Central memory CD8-positive, alpha-beta T cell (primary cell): ENCODE results near the gene GALNTL6.
"Not testable (repeated sequence)": the region's sequence is repeated elsewhere in the genome, so short reads cannot be mapped to it uniquely, and the experiment has no call there.

Experiments used
- ATAC-seq: fragments of 150-1000 bp; cut with Tn5 transposase; replicated peaks from 2 replicates; pipeline ENCODE4 v1.10.0; 2022; ENCODE audit warnings: mild to moderate bottlenecking, moderate FRiP score, moderate number of reproducible peaks; ENCODE audit not compliant: poor library complexity, severe bottlenecking; ENCODE audit errors: extremely low read depth
- DNase-seq, 2 donors: peaks; one replicate each; pipeline ENCODE4 v3.0.0; 2021; ENCODE audit warnings: low spot score in 2 of 2
- H3K27ac Mint-ChIP-seq: one replicate; pipeline ENCODE4 v1.8.0; 2022; ENCODE audit warnings: low read depth, mild to moderate bottlenecking, moderate library complexity, mixed read lengths
- H3K27me3 Mint-ChIP-seq: one replicate; pipeline ENCODE4 v1.8.0; 2022; ENCODE audit warnings: mixed read lengths
- H3K36me3 Mint-ChIP-seq: one replicate; pipeline ENCODE4 v1.8.0; 2022; ENCODE audit warnings: mild to moderate bottlenecking, moderate library complexity, mixed read lengths; ENCODE audit not compliant: insufficient read depth
- H3K4me1 Mint-ChIP-seq: one replicate; pipeline ENCODE4 v1.8.0; 2022; ENCODE audit warnings: mixed read lengths
- H3K4me3 Mint-ChIP-seq: one replicate; pipeline ENCODE4 v1.8.0; 2022; ENCODE audit warnings: mild to moderate bottlenecking, moderate library complexity, mixed read lengths
- H3K9me3 Mint-ChIP-seq: one replicate; pipeline ENCODE4 v1.8.0; 2022; ENCODE audit warnings: mixed read lengths

Gene GALNTL6

DNA sequence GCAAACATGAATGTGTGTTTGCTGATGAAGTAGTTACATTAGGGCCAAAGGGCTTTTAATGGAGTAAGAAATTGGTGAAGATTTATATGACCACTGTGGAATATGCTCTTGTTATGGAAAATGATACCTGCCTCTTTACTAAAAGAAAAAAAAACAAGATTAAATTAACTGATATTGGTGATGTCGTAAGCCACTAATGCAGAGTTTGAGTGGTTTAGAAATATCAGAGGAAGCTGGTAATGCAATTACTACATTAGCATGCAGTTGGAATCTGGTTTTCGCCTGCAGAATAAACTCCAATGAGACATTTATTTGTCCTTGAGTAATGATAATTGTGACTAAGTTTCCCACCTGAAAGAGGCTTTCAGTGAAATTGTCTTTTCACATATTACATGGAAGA, 597.9 kb downstream of the GALNTL6 start:
- Mint-ChIP-seq H3K4me3 (no peak overlapping the region), H3K27ac (no peak overlapping the region), H3K4me1 (no peaks in the 10 kb centered on the region), H3K36me3 (no peaks in the 10 kb centered on the region), H3K9me3 (peaks cover 5% of the 10 kb centered on the region), H3K27me3 (no peaks in the 10 kb centered on the region)
- DNase-seq (no peak), ATAC-seq (no peak)

DNA sequence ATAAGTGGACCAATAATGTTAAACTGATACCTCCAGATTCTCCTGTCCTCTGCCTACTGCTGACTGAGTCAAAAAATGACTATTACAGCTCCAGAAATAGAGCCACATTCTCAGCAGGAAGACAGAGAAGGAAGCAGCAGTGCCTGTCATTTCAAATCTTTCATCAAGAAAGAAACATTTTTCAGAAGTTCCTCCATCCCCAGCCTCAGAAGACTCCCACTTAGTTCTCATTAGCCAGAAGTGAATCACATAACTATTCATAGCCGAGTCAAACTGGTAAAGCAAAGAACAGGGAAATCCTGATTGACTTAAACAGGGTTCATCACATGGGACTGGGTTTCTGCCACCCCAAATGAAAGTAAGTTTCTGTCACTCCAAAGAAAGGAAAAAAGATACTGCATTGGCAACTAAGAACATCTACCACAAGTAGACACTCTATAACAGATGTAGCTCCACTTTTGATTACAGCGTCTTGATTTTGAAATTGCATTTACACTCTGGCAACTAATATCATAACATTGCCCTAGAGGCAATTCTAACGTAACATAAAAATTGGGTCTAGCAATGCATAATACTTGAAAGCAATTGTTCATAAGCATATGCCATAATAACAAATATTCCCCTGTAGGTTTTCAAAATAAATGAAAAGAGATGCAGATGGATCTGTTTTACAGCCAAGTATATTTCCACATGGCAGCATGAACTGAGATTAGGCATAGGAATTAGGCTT, 599.8 kb downstream of the GALNTL6 start:
- no peak overlapping the region for H3K27ac Mint-ChIP-seq
- H3K4me3 Mint-ChIP-seq, result no peak overlapping the region

DNA sequence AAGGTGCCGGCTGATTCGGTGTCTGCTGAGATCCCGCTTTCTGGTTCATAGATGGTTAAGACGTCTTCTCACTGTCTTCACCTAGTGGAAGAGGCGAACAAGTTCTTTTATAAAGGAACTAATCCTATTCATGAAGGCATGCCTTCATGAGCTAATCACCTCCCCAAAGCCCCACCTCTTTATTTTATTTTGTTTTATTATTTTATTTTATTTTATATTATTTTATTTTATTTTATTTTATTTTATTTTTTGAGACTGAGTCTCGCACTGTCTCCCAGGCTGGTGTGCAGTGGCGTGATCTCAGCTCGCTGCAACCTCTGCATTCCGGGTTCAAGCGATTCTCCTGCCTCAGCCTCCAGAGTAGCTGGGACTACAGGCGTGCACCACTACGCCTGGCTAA, 615.8 kb downstream of the GALNTL6 start:
- H3K27me3 Mint-ChIP-seq, ATAC-seq: not testable (repeated sequence)

More for the DNA sequence above, 599.8 kb downstream of the GALNTL6 start:
- no peaks in the 10 kb centered on the region for H3K27me3 Mint-ChIP-seq
- H3K36me3 Mint-ChIP-seq, result no peaks in the 10 kb centered on the region
- H3K4me1 Mint-ChIP-seq, result no peaks in the 10 kb centered on the region
- peaks cover 5% of the 10 kb centered on the region for H3K9me3 Mint-ChIP-seq
- DNase-seq (no peak), ATAC-seq (no peak)

DNA sequence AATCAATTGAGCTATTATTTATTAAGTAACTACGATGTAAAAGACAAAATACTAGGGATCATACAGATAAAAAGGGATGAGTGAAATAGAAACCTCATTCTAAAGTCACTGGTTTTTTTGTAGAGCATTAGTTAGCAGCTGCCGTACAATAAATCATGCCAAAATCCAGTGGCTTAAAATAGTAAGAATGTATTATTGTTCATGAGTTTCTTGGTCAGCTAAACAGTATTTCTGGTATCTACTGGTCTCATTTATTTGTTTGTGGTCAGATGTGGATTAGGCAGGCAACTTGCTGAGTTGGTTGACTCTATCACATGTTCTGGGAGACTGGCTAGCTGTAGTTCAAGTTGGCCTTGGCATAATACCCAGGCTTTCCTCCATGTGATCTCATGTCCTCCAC, 667.3 kb downstream of the GALNTL6 start:
- ATAC-seq (no peak), DNase-seq (no peak)
- no peaks in the 10 kb centered on the region for H3K36me3 Mint-ChIP-seq
- H3K4me1 Mint-ChIP-seq, result no peaks in the 10 kb centered on the region
- H3K27me3 Mint-ChIP-seq, result no peaks in the 10 kb centered on the region
- no peak overlapping the region for H3K4me3 Mint-ChIP-seq
- peaks cover 15% of the 10 kb centered on the region for H3K9me3 Mint-ChIP-seq
- H3K27ac Mint-ChIP-seq, result no peak overlapping the region

More for the DNA sequence above, 615.8 kb downstream of the GALNTL6 start:
- H3K4me3 Mint-ChIP-seq, DNase-seq, H3K27ac Mint-ChIP-seq, H3K4me1 Mint-ChIP-seq, H3K36me3 Mint-ChIP-seq: not testable (repeated sequence)
- H3K9me3 Mint-ChIP-seq, result peaks cover 16% of the 10 kb centered on the region

DNA sequence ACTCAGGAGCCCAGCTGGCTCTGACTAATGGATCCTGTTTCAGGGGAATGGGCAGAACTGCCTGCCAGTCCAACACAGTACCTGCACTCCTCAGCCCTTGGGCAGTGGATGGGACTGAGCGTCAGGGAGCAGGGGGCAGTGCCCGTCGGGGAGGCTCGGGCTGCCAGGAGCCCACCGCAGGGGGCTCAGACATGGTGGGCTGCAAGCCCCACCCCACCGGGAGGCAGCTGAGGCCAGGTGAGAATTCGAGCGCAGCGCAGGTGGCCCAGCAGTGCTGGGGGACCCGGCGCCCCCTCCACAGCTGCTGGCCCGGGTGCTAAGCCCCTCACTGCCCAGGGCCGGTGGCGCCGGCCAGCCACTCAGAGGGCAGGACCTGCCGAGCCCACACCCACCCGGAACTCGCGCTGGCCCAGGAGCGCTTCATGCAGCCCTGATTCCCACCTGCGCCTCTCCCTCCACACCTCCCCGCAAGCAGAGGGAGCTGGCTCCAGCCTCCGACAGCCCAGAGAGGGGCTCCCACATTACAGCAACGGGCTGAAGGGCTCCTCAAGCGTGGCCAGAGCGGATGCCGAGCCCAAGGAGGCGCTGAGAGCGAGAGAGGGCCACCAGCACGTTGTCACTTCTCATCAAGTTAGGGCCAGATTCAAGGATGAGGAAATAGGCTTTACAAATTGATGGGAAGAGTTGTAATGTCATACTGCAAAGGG, 668.8 kb downstream of the GALNTL6 start:
- Mint-ChIP-seq H3K4me1 (no peaks in the 10 kb centered on the region), H3K36me3 (no peaks in the 10 kb centered on the region), H3K9me3 (peaks cover 15% of the 10 kb centered on the region), H3K4me3 (no peak overlapping the region), H3K27me3 (no peaks in the 10 kb centered on the region), H3K27ac (no peak overlapping the region)
- no peak for DNase-seq
- ATAC-seq, result no peak

DNA sequence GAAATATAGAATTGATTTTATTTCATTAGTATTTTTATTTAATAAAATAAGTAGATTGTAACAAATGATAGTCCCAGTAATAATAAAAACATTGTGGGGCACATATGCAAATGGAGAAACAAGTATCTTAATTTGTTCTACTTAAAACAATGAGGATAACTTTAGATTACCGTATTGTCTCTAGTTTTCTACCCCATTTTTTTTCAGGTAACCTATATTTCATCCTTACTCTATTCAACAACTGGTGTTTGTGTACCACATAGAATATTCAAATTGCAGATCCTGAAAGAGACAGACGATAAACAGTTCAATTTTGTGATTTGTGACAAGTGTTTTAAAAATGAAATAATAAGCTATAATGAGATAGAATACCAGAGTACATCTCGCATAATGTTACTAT, 671.8 kb downstream of the GALNTL6 start:
- DNase-seq (no peak), ATAC-seq (no peak)
- Mint-ChIP-seq H3K27ac (no peak overlapping the region), H3K27me3 (no peaks in the 10 kb centered on the region), H3K9me3 (peaks cover 9% of the 10 kb centered on the region), H3K4me1 (no peaks in the 10 kb centered on the region), H3K4me3 (no peak overlapping the region), H3K36me3 (no peaks in the 10 kb centered on the region)

DNA sequence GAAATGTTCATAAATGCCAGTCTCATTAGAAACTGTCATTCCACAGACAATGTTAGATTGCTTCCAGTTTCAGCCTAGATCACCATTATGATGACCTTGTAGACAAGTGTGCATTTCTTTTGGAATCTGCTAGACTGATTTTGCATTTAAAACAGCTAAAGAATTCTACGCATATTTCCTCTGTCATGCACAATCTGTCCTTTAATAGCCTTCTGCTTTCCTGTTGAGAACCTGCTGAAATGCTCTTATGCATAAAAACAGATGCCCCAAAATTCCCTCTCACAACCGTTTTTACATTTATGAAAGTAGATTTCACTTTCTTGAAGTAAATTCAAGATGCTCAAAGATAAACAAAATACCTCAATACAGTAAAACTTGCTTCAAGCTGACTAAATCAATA, 673.3 kb downstream of the GALNTL6 start:
- no peaks in the 10 kb centered on the region for H3K36me3 Mint-ChIP-seq
- H3K9me3 Mint-ChIP-seq, result peaks cover 9% of the 10 kb centered on the region
- DNase-seq, result no peak
- no peaks in the 10 kb centered on the region for H3K27me3 Mint-ChIP-seq
- no peak overlapping the region for H3K4me3 Mint-ChIP-seq
- H3K4me1 Mint-ChIP-seq, result no peaks in the 10 kb centered on the region
- H3K27ac Mint-ChIP-seq, result no peak overlapping the region
- ATAC-seq, result no peak

DNA sequence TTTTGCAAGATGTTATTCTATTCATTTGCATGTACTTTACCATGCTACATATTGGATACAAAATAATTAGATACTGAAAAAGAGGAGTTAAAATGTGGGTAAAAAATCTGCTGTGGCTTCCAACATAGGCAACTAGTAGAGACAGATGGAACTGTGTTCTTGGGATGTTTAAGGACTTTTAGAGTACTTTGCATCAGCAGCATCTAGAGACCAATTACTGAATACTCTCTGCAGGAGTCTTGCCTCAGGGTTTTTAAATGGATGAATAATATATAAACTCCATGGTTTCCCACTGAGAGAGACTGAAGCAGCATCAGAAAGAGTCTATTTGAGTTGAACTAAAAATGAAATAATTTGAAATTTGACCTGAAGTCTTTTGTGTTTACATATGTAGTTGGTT, 676.7 kb downstream of the GALNTL6 start:
- no peak overlapping the region for H3K4me3 Mint-ChIP-seq
- no peak for DNase-seq
- no peak overlapping the region for H3K27ac Mint-ChIP-seq
- no peaks in the 10 kb centered on the region for H3K36me3 Mint-ChIP-seq
- no peaks in the 10 kb centered on the region for H3K9me3 Mint-ChIP-seq
- no peaks in the 10 kb centered on the region for H3K27me3 Mint-ChIP-seq
- H3K4me1 Mint-ChIP-seq, result no peaks in the 10 kb centered on the region
- no peak for ATAC-seq

DNA sequence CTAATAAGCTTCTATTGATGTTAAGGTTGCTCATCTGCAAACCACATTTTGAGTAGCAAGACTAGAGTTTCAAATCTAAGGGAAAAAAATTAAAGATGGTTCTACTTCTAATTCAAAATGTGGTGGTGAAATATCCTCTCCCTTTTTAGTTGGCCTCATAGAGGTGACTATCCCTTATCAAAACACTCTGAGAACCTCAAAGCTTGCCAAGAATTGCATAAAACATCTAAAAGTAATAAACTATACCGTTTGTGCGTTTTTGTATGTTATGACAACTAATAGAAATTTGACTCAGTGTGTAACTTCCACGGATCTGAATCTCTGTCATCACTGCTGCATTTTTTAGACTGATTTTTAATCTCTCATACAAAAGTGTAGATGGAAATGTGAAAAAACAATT, 682.6 kb downstream of the GALNTL6 start:
- no peak overlapping the region for H3K4me3 Mint-ChIP-seq
- no peaks in the 10 kb centered on the region for H3K36me3 Mint-ChIP-seq
- H3K4me1 Mint-ChIP-seq, result no peaks in the 10 kb centered on the region
- no peak overlapping the region for H3K27ac Mint-ChIP-seq
- H3K27me3 Mint-ChIP-seq, result no peaks in the 10 kb centered on the region
- DNase-seq (no peak), ATAC-seq (no peak)
- H3K9me3 Mint-ChIP-seq, result no peaks in the 10 kb centered on the region

DNA sequence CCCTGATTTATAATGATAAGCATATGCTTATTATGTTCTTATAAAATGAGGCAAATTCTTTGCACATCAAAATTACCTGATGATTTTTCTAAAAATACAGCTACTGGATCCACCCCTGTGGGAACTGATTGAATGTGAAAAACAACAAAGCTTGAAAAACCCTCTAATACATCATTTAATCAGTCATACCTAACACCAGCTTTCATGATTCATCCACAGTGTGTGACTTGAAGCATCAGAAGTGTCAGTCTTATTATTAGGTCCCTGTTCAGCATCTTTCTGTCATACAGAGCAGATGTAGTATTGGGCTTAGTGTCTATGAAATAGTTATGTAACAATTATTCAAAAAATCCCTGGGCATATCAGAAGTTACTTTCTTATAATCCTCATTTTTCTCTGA, 684.1 kb downstream of the GALNTL6 start:
- no peak overlapping the region for H3K4me3 Mint-ChIP-seq
- no peak for ATAC-seq
- DNase-seq, result no peak
- H3K4me1 Mint-ChIP-seq, result no peaks in the 10 kb centered on the region
- no peak overlapping the region for H3K27ac Mint-ChIP-seq
- H3K9me3 Mint-ChIP-seq, result no peaks in the 10 kb centered on the region
- H3K36me3 Mint-ChIP-seq, result no peaks in the 10 kb centered on the region
- H3K27me3 Mint-ChIP-seq, result no peaks in the 10 kb centered on the region

DNA sequence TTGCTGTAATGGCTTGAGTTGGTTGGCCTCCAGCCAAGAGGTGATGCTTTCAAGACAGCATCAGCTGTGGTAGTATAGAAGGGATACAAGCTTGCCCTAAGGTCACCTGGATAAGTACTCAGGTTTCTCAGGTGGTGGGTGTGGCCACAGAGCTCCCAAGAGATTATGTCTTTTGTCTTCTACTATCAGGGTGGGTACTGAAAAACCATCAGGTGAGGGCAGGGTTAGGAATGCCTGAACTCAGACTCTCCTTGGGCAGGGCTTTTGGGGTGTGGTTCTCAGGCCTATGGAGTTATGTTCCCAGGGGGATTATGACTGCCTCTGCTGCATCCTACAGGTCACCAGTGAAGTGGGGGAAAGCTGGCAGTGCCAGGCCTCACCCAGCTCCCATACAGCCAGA, 700.8 kb downstream of the GALNTL6 start:
- Mint-ChIP-seq H3K27ac (no peak overlapping the region), H3K4me3 (no peak overlapping the region), H3K27me3 (no peaks in the 10 kb centered on the region), H3K4me1 (no peaks in the 10 kb centered on the region), H3K36me3 (no peaks in the 10 kb centered on the region), H3K9me3 (peaks cover 12% of the 10 kb centered on the region)
- DNase-seq (no peak), ATAC-seq (no peak)

DNA sequence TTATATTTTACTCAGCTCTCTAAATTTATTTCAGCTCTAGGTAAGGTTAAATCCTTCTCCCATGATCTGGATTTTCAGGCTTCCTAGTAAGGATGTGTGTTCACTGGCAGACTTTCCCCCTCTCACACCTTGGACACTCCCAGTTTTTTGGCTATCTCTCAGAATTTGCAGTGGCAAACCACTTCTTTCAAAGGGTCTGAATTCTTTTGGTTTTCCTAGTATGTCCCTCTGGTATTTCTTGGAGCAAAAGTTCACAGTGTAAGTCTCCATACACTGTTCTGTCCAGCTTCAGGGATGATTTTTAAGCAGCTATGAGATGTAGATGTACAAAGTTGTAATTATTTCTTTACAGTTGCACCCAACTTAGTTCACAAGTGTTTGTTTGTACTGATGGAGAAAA, 701.6 kb downstream of the GALNTL6 start:
- Mint-ChIP-seq H3K27me3 (no peaks in the 10 kb centered on the region), H3K9me3 (peaks cover 12% of the 10 kb centered on the region), H3K4me3 (no peak overlapping the region), H3K36me3 (no peaks in the 10 kb centered on the region), H3K27ac (no peak overlapping the region), H3K4me1 (no peaks in the 10 kb centered on the region)
- ATAC-seq, result no peak
- DNase-seq, result no peak

DNA sequence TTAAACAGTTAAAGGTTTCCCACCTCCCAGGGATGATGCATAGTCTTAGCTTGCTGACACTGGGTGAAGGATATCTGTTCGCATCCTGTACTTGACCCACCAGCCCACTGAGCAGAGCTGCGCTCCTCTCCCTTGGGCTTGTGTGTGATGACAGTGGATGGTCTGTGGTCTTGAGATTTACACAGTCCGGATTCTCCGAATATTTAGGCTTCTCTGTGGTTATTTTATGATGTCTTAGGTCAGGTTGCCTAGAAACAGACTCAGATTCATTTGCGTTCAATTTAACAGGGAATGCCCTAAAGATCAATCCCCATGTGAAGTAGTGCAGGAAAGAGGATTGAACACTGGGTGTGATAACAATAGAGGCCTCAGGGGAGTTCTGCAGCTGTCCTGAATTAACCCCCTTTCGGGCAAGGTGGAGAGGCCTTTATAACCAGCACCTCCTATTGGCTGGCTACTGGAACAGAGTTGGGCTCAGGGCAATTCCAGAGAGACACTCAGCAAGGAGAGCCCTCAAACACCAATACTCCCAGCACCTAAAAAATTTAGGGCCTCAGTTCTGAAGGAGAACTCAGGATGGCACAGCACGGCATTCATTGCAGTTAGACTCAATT, 702.2 kb downstream of the GALNTL6 start:
- Mint-ChIP-seq H3K36me3 (no peaks in the 10 kb centered on the region), H3K4me1 (no peaks in the 10 kb centered on the region), H3K9me3 (peaks cover 12% of the 10 kb centered on the region), H3K4me3 (no peak overlapping the region), H3K27ac (no peak overlapping the region), H3K27me3 (no peaks in the 10 kb centered on the region)
- DNase-seq (no peak), ATAC-seq (no peak)
